PC-9 (cell line): ENCODE measurements around the gene HNRNPA0. TPM values are rescaled to one million over a fixed set of nuclear protein-coding genes. Genes with fewer than 3 reads are reported as not detected.

ENCODE experiments used
- BruUV-seq: library from RNA; stranded (reverse); fragments of 400-500 nt; replicated peaks from 2 replicates; lab custom pipeline; 2021; lab: Mats Ljungman, UMichigan
- CTCF ChIA-PET: fragments of 300-600 bp; sonication (Branson Sonifier 250); formaldehyde crosslinking; loops from one replicate; lab custom pipeline; 2022; ENCODE audit warnings: antibody characterized with exemption; lab: Charles Lee
- POLR2A ChIA-PET: fragments of 300-600 bp; sonication (Branson Sonifier 250); formaldehyde crosslinking; loops from one replicate; lab custom pipeline; 2022; ENCODE audit warnings: antibody characterized with exemption; ENCODE audit not compliant: unreplicated experiment; lab: Charles Lee
- DNase-seq, 2 experiments: peaks; one replicate each; pipeline versions ENCODE4 v3.0.0 to v3.0.0-alpha.2; 2015 to 2022; ENCODE audit warnings: mixed read lengths in 1 of 2
- H2AFZ ChIP-seq: fragments of 200-600 bp; sonication (generic); 2 replicates; pipeline ENCODE4 v1.8.1; 2017; ENCODE audit warnings: antibody characterized with exemption
- H3F3A ChIP-seq: fragments of 200-600 bp; sonication (generic); 2 replicates; pipeline ENCODE4 v1.8.1; 2017; ENCODE audit warnings: antibody characterized with exemption, mild to moderate bottlenecking, low read depth; ENCODE audit not compliant: insufficient read depth
- H3K27ac ChIP-seq: fragments of 200-600 bp; sonication (generic); 2 replicates; pipeline ENCODE4 v1.6.1; 2016; ENCODE audit warnings: mixed run types
- H3K27me3 ChIP-seq: fragments of 200-600 bp; sonication (generic); 2 replicates; pipeline ENCODE4 v1.6.1; 2016; ENCODE audit warnings: low read depth, mixed run types; ENCODE audit not compliant: insufficient read depth
- H3K36me3 ChIP-seq: fragments of 200-600 bp; sonication (generic); 2 replicates; pipeline ENCODE4 v1.6.1; 2016; ENCODE audit warnings: low read depth, mixed run types
- H3K4me1 ChIP-seq: fragments of 200-600 bp; sonication (generic); replicated peaks from 2 replicates; pipeline ENCODE4 v1.6.1; 2016; ENCODE audit warnings: mixed run types; ENCODE audit not compliant: insufficient read depth
- H3K4me2 ChIP-seq: fragments of 200-600 bp; sonication (generic); 2 replicates; pipeline ENCODE4 v1.6.1; 2017; ENCODE audit warnings: mixed run types
- H3K4me3 ChIP-seq: fragments of 200-600 bp; sonication (generic); 2 replicates; pipeline ENCODE4 v1.6.1; 2016; ENCODE audit warnings: mixed run types
- H3K79me2 ChIP-seq: fragments of 200-600 bp; sonication (generic); 2 replicates; pipeline ENCODE4 v1.6.1; 2017; ENCODE audit warnings: low read depth, mixed run types
- H3K9me2 ChIP-seq: fragments of 200-600 bp; sonication (generic); 2 replicates; pipeline ENCODE4 v1.8.1; 2017; ENCODE audit warnings: mild to moderate bottlenecking; ENCODE audit not compliant: insufficient read depth
- H3K9me3 ChIP-seq: fragments of 200-600 bp; sonication (generic); 2 replicates; pipeline ENCODE4 v1.8.1; 2016; ENCODE audit warnings: low read depth; ENCODE audit not compliant: insufficient read depth
- H4K20me1 ChIP-seq: fragments of 200-600 bp; sonication (generic); 2 replicates; pipeline ENCODE4 v1.8.1; 2017; ENCODE audit not compliant: insufficient read depth
- EZH2 ChIP-seq: fragments of 200-600 bp; sonication (generic); IDR thresholded peaks from 2 replicates; pipeline ENCODE4 v1.8.0; 2017; ENCODE audit warnings: antibody characterized with exemption, low read depth
- intact Hi-C: fragments of 100-400 bp; cut with micrococcal nuclease; formaldehyde crosslinking; loops from one replicate; pipeline ENCODE4 v1.10.0; 2022; ENCODE audit not compliant: unreplicated experiment
- total RNA-seq: library from RNA; stranded (reverse); gene quantifications from 2 replicates; pipeline ENCODE4 v1.2.3, GENCODE V29; 2021
- TF ChIP-seq, protein P1 (sequence below): fragments of 200-600 bp; sonication (generic); conservative IDR thresholded peaks from 2 replicates; pipeline ENCODE4 v1.6.1; 2017; ENCODE audit warnings: mixed run types, antibody characterized with exemption, mild to moderate bottlenecking, moderate library complexity

HNRNPA0 gene
- total RNA-seq, 1 experiment from 2014 or later, result 27.8 TPM

DNA sequence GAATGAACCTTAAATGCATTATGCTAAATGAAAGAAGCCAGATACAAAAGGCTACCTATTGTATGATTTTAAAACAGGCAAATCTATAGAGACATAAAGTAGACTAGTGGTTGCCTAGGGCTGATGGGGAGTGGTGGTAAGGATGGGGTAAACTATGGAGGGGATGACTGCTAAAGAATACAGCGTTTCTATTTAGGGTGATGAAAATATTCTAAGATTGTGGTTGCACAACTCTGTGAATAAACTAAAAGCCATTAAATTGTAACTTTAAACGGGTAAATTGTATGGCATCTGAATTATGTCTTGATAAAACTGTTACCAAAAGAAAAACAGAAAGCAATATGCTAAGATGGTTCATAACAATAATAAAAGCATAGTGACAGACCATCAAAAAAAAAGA, 39.7 kb downstream of the HNRNPA0 start:
- intact Hi-C loops, result no loop called here
- no peak for DNase-seq
- Histone ChIP-seq H4K20me1 (no peaks in the 10 kb centered on the region), H2AFZ (no peak overlapping the region), H3K4me3 (no peak overlapping the region), H3K36me3 (peaks cover 5% of the 10 kb centered on the region; the same call in 1 of the 2 replicates), H3K27ac (no peak overlapping the region), H3K79me2 (no peaks in the 10 kb centered on the region), H3K4me2 (no peak overlapping the region), H3K9me2 (no peaks in the 10 kb centered on the region), H3F3A (no peaks in the 10 kb centered on the region), H3K27me3 (no peaks in the 10 kb centered on the region), H3K4me1 (no peaks in the 10 kb centered on the region), H3K9me3 (peaks cover 4% of the 10 kb centered on the region; the same call in 1 of the 2 replicates)
- POLR2A ChIA-PET, result no interaction called here
- CTCF ChIA-PET, result no interaction called here
- TF ChIP-seq, protein P1, sequence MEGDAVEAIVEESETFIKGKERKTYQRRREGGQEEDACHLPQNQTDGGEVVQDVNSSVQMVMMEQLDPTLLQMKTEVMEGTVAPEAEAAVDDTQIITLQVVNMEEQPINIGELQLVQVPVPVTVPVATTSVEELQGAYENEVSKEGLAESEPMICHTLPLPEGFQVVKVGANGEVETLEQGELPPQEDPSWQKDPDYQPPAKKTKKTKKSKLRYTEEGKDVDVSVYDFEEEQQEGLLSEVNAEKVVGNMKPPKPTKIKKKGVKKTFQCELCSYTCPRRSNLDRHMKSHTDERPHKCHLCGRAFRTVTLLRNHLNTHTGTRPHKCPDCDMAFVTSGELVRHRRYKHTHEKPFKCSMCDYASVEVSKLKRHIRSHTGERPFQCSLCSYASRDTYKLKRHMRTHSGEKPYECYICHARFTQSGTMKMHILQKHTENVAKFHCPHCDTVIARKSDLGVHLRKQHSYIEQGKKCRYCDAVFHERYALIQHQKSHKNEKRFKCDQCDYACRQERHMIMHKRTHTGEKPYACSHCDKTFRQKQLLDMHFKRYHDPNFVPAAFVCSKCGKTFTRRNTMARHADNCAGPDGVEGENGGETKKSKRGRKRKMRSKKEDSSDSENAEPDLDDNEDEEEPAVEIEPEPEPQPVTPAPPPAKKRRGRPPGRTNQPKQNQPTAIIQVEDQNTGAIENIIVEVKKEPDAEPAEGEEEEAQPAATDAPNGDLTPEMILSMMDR, result no peak
- TF ChIP-seq EZH2, result no peak
- no TSS peak for BruUV-seq

DNA sequence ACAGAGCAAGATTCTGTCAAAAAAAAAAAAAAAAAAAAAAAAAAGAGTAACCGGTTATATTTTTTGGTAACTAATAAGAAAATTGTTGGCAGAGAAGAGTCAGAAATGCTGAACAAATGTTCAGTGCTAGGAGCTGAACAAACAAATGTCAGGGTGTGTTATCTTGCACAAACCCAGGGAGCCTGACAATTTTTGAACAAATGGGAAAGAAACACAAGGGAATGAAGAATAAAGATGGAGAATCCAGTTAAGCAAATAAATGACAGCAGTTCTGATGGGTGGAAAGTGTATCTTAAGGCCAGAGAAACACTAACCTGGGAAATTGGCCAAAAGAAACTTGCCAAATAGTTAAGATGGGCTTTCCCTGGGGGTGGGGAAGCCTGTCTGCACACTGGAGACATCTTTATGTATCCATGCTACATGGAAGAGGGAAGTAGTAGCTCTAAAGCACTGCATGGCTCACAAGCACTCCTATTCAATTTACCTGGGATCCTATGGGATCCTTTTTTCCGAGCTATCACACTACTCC, 42.0 kb downstream of the HNRNPA0 start:
- Histone ChIP-seq H3K4me3 (no peak overlapping the region), H3K4me2 (no peak overlapping the region), H3K36me3 (peaks cover 5% of the 10 kb centered on the region; the same call in 1 of the 2 replicates), H3K79me2 (no peaks in the 10 kb centered on the region), H3K27ac (no peak overlapping the region), H3K27me3 (no peaks in the 10 kb centered on the region), H3F3A (no peaks in the 10 kb centered on the region), H3K9me3 (peaks cover 4% of the 10 kb centered on the region; the same call in 1 of the 2 replicates), H3K4me1 (no peaks in the 10 kb centered on the region), H3K9me2 (no peaks in the 10 kb centered on the region), H2AFZ (no peak overlapping the region), H4K20me1 (no peaks in the 10 kb centered on the region)
- intact Hi-C loops, result no loop called here
- no TSS peak for BruUV-seq
- ChIA-PET CTCF (no interaction called here), POLR2A (no interaction called here)
- TF ChIP-seq, protein P1, result no peak
- no peak for TF ChIP-seq EZH2
- no peak for DNase-seq

DNA sequence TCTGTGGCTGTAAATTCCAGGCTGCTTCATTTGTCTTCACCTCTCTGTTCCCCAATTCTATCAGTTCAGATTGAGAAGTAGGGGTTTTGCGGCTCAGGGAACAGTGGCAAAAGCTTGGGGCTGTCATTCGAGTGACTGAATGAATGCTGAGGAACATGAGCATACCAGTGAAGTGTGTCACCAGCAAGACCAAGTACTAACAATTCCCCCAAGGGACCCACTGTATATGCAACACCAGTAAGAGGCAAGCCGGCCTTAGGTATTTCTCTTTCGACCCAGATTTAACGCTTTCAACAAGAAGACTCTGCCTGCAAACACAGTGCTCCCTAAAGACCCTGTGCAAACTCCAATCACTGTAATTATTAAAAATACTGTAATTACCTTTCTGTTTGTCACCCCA, 44.1 kb downstream of the HNRNPA0 start:
- H4K20me1 ChIP-seq, result no peaks in the 10 kb centered on the region
- CTCF ChIA-PET, result no interaction called here
- H3K9me3 ChIP-seq, result peaks cover 4% of the 10 kb centered on the region; the same call in 1 of the 2 replicates
- BruUV-seq, result no TSS peak
- H3K4me2 ChIP-seq, result no peak overlapping the region
- H3K4me1 ChIP-seq, result no peaks in the 10 kb centered on the region
- DNase-seq, result no peak
- no peak overlapping the region for H2AFZ ChIP-seq
- no peaks in the 10 kb centered on the region for H3K9me2 ChIP-seq
- TF ChIP-seq EZH2, result no peak
- TF ChIP-seq, protein P1, result no peak
- peaks cover 5% of the 10 kb centered on the region; the same call in 1 of the 2 replicates for H3K36me3 ChIP-seq
- POLR2A ChIA-PET, result no interaction called here
- H3K27ac ChIP-seq, result no peak overlapping the region
- intact Hi-C loops, result no loop called here
- no peaks in the 10 kb centered on the region for H3K27me3 ChIP-seq
- H3F3A ChIP-seq, result no peaks in the 10 kb centered on the region
- no peaks in the 10 kb centered on the region for H3K79me2 ChIP-seq
- no peak overlapping the region for H3K4me3 ChIP-seq
